ENCODE data around the gene RBMS1.
"Not testable (repeated sequence)": the region's sequence is repeated elsewhere in the genome, so short reads cannot be mapped to it uniquely, and the experiment has no call there.

Gene RBMS1

DNA sequence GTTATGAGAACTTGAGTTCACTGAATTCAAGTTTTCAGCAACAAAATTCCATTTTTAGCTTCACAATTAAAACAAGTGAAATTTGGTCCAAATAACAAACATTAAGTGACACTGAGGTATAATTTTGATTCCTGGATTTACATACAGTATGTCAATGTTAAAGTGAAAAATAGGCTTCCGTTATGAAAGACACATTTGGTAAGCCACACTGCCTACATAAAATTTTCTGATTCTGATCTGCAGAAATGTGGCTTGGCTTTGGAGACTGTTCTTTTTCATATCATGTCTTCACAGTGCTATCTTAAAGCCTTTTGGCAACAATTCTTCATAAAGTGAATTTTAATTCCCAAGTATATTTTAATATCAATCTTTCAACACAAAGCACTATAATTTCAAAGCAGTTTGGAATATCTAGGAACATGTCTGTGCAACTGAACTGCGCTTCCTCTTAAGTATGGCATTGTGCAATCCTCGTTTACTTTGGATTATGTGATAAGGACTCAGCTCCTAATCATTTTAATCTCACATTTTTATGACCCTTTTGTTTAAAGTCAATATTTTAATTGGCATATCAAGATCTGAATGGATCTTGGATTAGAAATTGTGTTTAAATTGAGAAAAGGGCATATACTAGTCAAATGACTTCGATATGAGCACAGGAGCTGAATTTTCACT, 60.0 kb downstream of the RBMS1 start:
- no peak for DNase-seq (ENCODE audit: low read depth in 2 of 2)

DNA sequence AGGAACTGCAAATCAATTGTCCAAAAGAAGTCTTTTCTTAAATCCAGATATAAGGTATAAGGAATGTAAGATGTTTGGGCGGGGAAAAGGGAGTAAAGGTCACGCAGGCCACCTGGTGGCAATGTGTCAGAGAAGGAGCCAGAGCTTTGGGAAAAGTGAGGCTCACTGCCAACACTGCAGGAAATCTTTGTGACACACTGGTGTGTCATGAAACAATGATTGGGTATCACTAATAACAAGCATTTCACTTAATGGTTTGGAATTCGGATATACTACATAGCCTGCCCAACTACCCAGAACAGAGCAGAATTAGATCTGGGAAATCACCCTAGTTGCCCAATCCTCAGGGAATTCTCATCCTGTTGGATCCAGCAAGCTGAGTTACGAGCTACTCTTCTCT, 61.0 kb downstream of the RBMS1 start:
- no peak for DNase-seq (ENCODE audit: low read depth in 2 of 2)

DNA sequence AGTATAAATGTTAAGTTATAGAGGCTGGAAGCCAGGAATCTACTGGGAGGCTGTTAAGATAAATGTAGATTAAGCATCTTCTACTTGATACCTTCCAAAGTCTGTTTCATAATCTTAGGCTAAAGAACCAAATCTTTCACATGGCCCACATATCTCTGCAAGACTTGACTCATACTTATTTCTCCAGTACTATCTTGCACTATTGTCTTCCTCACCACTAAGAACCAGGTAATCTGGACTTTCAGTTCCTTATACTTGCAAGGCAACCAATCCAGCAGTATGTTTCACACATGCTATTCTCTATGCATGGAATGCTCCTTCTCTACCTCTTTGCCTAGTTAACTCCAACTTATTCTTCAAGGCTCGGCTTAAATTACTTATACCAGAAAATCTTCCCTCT, 62.2 kb downstream of the RBMS1 start:
- DNase-seq (ENCODE audit: low read depth in 2 of 2), result no peak

GRCh38 chr2:160430001-160430344, 63.6 kb downstream of the RBMS1 start:
- DNase-seq (ENCODE audit: low read depth in 2 of 2), result no peak

- DNase-seq (ENCODE audit: low read depth in 2 of 2), result no peak
Measured at GRCh38 chr2:160429248-160430000, 64.2 kb downstream of the RBMS1 start.

GRCh38 chr2:160428405-160428763, 65.2 kb downstream of the RBMS1 start:
- DNase-seq (ENCODE audit: low read depth in 2 of 2), result no peak

GRCh38 chr2:160427629-160428404, 65.8 kb downstream of the RBMS1 start:
- DNase-seq (ENCODE audit: low read depth in 2 of 2), result no peak

DNA sequence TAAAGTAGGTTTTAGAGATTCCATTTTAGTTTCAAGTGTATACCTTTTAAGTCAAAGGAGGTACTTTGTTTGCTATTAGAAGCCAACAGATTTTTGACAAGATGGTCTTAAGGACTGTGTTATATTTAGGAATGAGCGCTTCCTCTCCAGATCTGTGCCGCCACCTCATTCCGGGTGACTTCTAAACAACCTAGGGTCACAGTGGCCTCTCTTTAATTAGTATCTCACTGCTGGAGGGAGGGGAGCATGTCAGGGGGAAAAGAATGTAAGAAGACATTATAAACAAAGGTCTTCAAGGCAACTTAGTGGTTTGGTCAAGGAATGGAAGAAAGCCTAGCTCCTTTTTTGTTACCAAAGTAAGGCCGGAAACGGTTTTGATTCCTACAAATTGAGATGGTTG, 67.0 kb downstream of the RBMS1 start:
- DNase-seq (ENCODE audit: low read depth in 2 of 2), result no peak

DNA sequence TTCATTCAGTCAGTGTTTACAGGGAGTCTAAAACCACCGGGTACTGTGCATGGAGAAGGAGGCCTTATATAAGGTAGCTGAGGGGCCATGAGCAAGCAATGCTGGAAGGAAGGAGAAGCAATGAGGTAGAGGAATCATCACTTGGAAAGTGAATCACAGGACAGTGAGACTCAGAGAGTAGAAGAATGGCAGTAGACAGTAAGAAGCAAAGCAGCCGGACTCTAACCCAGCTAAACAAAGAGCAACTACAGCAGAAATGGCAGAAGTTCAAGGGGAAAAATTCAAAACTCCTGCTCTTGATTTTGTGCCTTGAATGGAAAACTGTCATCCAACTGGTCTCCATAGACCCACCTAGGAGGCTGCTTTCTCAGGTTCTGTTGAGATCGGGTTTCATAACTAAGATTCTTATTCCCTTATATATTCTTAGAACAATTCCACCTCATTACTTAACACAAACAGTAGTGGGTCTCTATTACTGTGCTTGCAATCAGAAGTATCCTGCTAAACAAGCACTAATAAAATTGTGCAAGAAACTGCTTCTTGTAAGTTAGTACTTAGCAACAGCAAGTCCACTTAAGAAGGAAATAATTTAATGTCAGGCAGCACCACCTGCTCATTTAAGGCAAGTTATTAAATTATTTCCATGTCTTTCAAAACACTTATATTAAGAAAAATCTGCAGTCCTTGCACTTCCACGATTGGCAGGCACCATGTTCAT, 68.0 kb downstream of the RBMS1 start:
- no peak for DNase-seq (ENCODE audit: low read depth in 2 of 2)

DNA sequence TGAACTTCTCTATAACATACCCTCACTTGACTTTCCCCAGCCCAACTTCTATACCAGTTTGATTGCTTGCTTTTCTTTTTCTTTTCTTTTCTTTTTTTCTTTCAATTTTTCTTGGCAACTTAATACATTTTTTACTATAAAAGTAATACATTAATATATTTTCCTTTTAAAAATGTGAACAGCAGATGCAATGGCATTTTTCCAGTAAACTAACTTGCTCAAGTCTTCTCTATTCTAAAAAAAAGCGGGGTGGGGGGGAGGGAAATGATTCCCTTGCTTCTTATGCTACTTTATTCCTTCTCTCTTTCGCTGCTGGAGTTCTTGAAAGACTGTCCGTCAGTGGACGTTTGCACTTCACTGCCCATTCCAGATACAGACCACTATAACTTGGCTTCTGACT, 70.5 kb downstream of the RBMS1 start:
- no peak for DNase-seq (ENCODE audit: low read depth in 2 of 2)

DNA sequence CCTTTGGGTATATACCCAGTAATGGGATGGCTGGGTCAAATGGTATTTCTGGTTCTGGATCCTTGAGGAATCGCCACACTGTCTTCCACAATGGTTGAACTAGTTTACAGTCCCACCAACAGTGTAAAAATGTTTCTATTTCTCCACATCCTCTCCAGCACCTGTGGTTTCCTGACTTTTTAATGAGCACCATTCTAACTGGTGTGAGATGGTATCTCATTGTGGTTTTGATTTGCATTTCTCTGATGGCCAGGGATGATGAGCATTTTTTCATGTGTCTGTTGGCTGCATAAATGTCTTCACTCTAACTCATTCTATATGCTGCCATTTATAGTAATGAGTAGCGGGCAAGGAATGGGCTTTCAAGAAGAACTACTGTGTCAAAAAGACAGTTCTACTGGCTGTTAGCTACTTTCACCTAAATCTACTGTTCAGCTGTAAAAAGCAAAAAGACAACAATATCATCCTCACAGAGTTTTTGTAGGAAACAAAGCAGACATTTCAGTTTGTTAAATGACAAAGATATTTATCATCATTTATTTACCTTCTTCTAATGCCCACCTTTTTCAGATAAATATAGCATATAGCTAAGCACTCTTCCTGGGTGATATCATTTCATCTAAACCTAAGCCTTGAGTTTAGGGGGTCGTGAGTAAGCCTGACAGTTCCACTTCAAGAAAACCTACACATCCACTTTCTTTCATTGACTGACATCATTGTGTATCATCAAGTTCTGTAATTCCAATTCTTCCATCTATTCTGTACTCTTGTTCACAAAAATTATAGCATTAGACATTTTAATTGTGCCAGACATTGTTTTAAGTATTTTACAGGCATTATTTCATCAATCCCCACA, 71.7 kb downstream of the RBMS1 start:
- not testable (repeated sequence) for DNase-seq (ENCODE audit: low read depth in 2 of 2)

DNA sequence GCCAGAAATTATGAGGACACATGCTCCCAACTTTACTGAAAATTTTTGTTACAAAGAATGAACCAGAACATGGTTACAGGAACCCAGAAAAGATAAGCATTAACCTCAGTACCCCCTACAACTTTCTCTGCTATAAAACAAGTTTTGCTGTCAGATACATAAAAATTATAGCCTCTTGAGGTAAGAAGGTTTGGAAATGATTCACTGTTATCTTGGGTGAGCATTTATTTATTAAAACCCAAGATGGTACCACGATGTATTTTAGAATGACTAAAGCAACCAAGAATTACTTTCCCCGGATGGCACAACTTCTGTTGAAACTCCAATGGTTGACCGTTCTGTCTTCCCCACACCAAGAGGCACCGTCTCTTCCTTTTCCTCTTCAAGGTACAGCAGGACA, 72.9 kb downstream of the RBMS1 start:
- no peak for DNase-seq (ENCODE audit: low read depth in 2 of 2)

- no peak for DNase-seq (ENCODE audit: low read depth in 2 of 2)
Measured at GRCh38 chr2:160419776-160420505, 73.7 kb downstream of the RBMS1 start.

- DNase-seq (ENCODE audit: low read depth in 2 of 2), result no peak
Measured at GRCh38 chr2:160418853-160419252, 74.8 kb downstream of the RBMS1 start.

DNA sequence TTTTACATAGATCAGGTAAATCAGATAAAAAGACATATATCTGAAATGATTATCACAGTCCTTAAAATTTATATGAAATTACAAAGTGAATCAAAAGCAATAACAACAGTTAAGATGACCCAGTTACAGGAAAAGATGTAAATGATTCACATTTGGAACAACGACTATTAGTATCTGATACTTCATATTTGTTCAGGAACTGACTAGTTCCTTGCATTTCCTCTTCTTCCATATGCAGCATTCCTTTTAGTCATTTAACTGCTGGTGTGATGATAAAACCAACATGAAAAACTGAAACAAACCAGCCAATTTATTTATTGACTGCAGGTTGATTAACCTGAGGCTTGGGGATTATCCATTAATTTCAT, 75.2 kb downstream of the RBMS1 start:
- no peak for DNase-seq (ENCODE audit: low read depth in 2 of 2)

DNA sequence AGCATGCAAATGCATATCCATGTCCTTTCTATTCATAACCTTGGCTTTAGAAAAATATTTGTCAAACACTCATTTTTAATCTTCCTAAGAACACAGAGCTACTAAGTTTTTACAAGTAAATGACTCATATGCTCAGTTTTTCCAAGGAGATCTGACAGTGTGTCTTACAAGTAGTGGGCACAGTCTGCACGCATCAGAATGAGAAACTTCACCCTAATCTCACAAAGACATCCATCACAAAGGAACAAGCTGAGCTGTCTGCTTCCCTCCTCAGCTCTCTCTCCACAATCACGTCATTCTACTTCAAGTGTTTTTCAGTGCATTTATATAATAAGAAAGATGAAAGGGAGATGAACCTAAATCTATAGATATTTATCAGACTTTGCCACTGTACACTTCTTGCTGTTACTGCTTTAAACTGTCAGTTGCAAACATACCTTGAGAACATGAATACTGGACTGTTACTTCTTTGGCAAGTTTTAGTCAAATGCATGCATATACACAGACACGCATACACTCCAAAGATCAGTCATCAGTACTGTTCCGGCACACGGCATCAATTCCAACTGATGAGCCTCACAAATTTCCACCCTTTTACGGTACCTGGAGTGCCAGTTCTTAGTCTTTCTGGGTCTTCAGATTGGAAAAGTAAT, 75.7 kb downstream of the RBMS1 start:
- DNase-seq (ENCODE audit: low read depth in 2 of 2), result no peak

- no peak for DNase-seq (ENCODE audit: low read depth in 2 of 2)
Measured at GRCh38 chr2:160415991-160416390, 77.6 kb downstream of the RBMS1 start.

- no peak for DNase-seq (ENCODE audit: low read depth in 2 of 2)
Measured at GRCh38 chr2:160411955-160412354, 81.7 kb downstream of the RBMS1 start.

DNA sequence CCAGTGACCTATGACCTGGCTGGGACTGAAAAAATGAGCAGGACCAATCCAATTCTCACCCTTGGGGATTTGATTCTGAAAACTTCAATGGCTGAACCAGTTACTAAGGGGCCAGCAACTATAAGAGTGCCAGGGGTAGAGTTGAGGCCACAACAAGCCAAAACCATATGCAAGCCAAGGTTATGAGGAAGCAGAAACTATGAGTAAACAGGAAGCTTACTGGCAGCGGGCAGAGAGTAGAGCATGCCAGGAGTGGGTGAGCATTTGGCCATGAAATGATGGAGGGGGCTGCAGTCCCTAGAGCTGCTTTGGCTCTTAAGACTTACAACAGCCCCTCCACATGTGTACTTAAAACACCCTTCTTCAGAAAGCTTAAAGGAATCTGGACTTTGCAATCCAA, 82.4 kb downstream of the RBMS1 start:
- DNase-seq (ENCODE audit: low read depth in 2 of 2), result peak in 1 of 2 donors; percentile 17

DNA sequence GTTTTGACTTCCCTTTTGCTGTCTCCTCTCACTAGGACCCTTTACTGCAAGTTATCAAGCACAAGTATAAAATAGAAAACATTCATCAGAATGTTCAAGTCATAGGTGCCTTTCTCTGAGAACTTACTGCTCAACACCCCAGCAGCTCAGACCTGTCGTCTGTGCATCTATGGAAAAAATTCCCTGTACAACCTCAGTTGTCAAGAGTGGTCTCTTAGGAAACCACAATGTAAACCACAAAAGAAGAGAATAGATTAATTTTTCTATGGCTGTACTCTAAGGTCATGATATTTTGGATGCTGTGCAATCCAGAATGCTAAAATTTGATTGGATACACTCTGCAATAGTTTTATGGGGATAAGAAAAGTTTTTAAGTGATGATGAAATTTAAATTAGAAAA, 84.1 kb downstream of the RBMS1 start:
- no peak for DNase-seq (ENCODE audit: low read depth in 2 of 2)
